GM19455 (cell line): ENCODE data around the gene IL20RB.
"Not testable (repeated sequence)": the region's sequence is repeated elsewhere in the genome, so short reads cannot be mapped to it uniquely, and the experiment has no call there.

Experiments used
- ATAC-seq: cut with Tn5 transposase; IDR thresholded peaks from one replicate; pipeline ENCODE4 v1.9.1; 2021; ENCODE audit not compliant: unreplicated experiment

The IL20RB gene

GRCh38 chr3:136943436-136943835 lies 14.3 kb upstream of the IL20RB start:
- no peak for ATAC-seq

- ATAC-seq = no peak
These were observed 10.8 kb upstream of the IL20RB start for GRCh38 chr3:136946978-136947377.

GRCh38 chr3:136947477-136947876 lies 10.3 kb upstream of the IL20RB start:
- no peak for ATAC-seq

GRCh38 chr3:136949146-136949545 lies 8.6 kb upstream of the IL20RB start:
- no peak for ATAC-seq

- ATAC-seq = no peak
These were observed 8.1 kb upstream of the IL20RB start for GRCh38 chr3:136949708-136950107.

- ATAC-seq = no peak
These were observed 7.2 kb upstream of the IL20RB start for GRCh38 chr3:136950623-136951022.

- no peak for ATAC-seq
These were observed 5.5 kb upstream of the IL20RB start for GRCh38 chr3:136952292-136952691.

- ATAC-seq = no peak
These were observed 3.5 kb upstream of the IL20RB start for GRCh38 chr3:136954251-136954650.

GRCh38 chr3:136954980-136955780 lies 2.6 kb upstream of the IL20RB start:
- no peak for ATAC-seq

- no peak for ATAC-seq
These were observed 2.0 kb upstream of the IL20RB start for GRCh38 chr3:136955813-136956212.

- no peak for ATAC-seq
These were observed 812 bp upstream of the IL20RB start for GRCh38 chr3:136956971-136957370.

- no peak for ATAC-seq
These were observed 1.2 kb downstream of the IL20RB start for GRCh38 chr3:136958939-136959338.

GRCh38 chr3:136959599-136959998 lies 1.8 kb downstream of the IL20RB start:
- ATAC-seq = no peak

- ATAC-seq = no peak
These were observed 3.4 kb downstream of the IL20RB start for GRCh38 chr3:136960838-136961836.

- ATAC-seq = no peak
These were observed 5.1 kb downstream of the IL20RB start for GRCh38 chr3:136962927-136963326.

GRCh38 chr3:136969539-136969938 lies 11.8 kb downstream of the IL20RB start:
- ATAC-seq = not testable (repeated sequence)

- no peak for ATAC-seq
These were observed 15.6 kb downstream of the IL20RB start for GRCh38 chr3:136973352-136973751.

- ATAC-seq = no peak
These were observed 16.9 kb downstream of the IL20RB start for GRCh38 chr3:136974670-136975069.

- no peak for ATAC-seq
These were observed 21.4 kb downstream of the IL20RB start for GRCh38 chr3:136979204-136979603.

- ATAC-seq = no peak
These were observed 21.9 kb downstream of the IL20RB start for GRCh38 chr3:136979684-136980083.

- ATAC-seq = no peak
These were observed 24.2 kb downstream of the IL20RB start for GRCh38 chr3:136982033-136982432.
